Fibroblast of the aortic adventitia (primary cell): ENCODE measurements around the gene UPK1B. TPM values are rescaled to one million over a fixed set of nuclear protein-coding genes. Genes with fewer than 3 reads are reported as not detected.
"Not testable (repeated sequence)": the region's sequence is repeated elsewhere in the genome, so short reads cannot be mapped to it uniquely, and the experiment has no call there.

Source experiments
- DNase-seq: peaks from one replicate; pipeline ENCODE4 v3.0.0-alpha.2; 2010; ENCODE audit warnings: low read depth
- H3K4me3 ChIP-seq: 2 replicates; pipeline ENCODE4 v1.5.1; 2011; ENCODE audit warnings: low read depth, mild to moderate bottlenecking, control low read depth, low read length, moderate library complexity
- CTCF ChIP-seq: IDR thresholded peaks from 2 replicates; pipeline ENCODE4 v1.5.1; 2011; ENCODE audit warnings: mild to moderate bottlenecking, low read length, control low read depth, inconsistent platforms; ENCODE audit not compliant: insufficient read depth
- total RNA-seq: library from RNA; depleted of rRNA; stranded (reverse); fragments of >200 nt; gene quantifications from 2 replicates; pipeline ENCODE4 v1.2.3, GENCODE V29; 2012; ENCODE audit warnings: low replicate concordance

UPK1B gene
- total RNA-seq, 1 donor = 0.09 TPM

DNA sequence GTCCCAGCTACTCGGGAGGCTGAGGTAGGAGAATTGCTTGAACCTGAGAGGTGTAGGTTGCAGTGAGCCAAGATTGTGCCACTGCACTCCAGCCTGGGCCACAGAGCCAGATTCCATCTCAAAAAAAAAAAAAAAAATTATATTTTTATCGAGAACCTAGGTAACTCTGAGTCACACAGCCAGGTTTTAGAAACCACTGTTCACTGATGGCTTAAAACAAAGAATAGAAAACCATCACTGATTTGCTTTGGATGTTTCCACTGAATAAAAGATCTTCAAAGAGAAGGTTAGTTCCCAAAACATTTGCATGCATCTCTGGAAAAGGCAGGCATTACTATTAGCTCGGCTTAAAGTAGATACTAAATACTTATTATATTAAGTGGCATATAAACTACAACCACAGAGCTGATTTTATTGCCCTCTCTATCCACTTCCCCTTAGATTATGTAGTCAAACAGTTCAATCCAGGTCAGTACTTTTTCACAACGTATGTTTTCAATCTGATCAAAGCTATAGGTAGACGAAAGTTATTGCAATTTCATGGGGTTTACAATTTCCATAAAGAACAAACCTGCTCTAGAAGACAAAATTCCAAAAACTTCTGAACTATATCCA, 65.9 kb downstream of the UPK1B start:
- H3K4me3 ChIP-seq = peak overlapping the region; percentile 86
- no peak for TF ChIP-seq CTCF
- DNase-seq = peak; percentile 19

DNA sequence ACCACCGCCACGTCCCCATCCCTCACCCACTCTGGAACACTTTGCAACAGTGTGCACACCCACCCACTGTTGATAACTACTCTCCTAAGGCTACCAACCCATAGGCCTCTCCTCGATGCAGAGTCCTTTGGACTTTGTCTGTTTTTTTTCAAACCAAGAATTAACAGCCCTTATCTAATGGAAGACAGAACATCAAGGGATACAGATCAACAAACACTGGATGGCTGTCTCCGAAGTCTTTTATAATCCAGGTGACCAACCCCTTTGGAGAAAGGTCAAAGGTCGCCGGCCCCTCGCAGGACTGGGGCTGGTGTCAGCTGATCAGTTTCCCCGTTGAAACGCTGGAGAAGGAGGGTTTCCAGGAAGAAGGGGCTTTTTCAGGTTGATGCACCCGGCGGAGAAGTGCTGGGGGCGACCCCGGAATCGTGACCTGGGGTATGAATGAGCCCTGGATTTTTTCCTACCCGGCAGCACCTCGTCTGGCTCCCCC, 66.7 kb downstream of the UPK1B start:
- TF ChIP-seq CTCF = no peak
- peak; percentile 19 for DNase-seq

DNA sequence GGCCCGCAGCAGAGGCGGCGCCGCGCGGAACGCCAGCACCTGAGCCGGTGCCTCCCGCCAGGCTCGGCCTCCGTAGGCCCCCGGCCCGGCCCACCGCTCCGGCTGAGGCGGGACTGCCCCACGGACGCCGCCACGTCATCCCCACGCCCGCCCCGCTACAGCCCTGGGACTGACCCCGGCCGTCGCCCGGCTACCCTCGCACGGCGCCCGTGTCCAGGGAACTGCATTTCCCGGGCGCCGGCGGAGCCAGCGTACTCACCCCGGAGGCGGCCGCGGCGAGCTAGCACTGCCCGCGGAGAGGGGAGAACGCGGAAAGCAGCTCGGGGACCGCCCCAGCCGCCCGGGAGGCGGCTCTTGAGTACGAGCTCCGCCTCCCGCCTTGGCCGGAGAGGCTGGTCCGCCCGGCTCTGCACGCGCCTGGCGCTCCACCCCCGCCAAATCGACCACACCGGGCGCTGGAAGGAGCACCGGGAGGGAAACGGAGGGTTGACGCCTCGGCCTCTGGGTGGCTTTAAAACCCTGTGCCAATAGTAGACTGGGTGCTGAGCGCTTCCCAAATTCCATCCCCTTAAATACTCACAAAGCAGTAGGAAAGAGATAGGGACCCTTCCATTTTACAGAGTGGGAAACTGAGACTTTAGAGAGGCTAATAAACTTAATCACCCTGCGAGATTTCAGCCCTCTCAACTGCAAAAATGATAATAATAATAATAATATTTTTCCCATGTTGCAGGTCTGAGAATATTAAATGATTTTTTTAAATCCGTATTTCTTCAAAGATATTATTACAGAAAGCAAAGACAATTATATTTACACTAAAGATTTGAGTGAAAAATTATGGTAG, 67.4 kb downstream of the UPK1B start, which contains the start of gene B4GALT4:
B4GALT4 (minus strand) TSS at position 288 of the 844 bp plus-strand sequence. CDS start 10,779 bp downstream, outside the sequence.
- no peak for TF ChIP-seq CTCF

More for the DNA sequence above, 66.7 kb downstream of the UPK1B start:
- peak overlapping the region; percentile 86 for H3K4me3 ChIP-seq

DNA sequence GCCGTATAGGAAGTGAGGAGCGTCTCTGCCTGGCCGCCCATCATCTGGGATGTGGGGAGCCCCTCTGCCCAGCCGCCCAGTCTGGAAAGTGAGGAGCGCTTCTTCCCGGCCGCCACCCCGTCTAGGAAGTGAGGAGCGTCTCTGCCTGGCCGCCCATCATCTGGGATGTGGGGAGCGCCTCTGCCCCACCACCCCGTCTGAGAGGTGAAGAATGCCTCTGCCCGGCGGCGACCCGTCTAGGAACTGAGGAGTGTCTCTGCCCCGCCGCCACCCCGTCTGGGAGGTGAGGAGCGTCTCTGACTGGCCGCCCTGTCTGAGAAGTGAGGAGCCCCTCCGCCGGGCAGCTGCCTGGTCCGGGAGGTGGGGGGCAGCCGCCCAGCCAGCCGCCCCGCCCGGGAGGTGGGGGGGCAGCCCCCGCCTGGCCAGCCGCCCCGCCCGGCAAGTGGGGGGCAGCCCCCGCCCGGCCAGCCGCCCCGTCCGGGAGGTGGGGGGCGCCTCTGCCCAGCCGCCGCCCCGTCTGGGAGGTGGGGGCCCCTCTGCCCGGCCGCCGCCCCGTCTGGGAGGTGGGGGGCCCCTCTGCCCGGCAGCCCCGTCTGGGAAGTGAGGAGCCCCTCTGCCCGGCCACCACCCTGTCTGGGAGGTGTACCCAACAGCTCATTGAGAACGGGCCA, 69.1 kb downstream of the UPK1B start:
- not testable (repeated sequence) for H3K4me3 ChIP-seq, DNase-seq

More for the DNA sequence above, 67.4 kb downstream of the UPK1B start, which contains the start of gene B4GALT4:
- DNase-seq = peak; percentile 80
- peak within 1 kb of the TSS; percentile 86 for H3K4me3 ChIP-seq

- DNase-seq, H3K4me3 ChIP-seq: not testable (repeated sequence)
Measured at GRCh38 chr3:119243058-119243529, 69.7 kb downstream of the UPK1B start.

DNA sequence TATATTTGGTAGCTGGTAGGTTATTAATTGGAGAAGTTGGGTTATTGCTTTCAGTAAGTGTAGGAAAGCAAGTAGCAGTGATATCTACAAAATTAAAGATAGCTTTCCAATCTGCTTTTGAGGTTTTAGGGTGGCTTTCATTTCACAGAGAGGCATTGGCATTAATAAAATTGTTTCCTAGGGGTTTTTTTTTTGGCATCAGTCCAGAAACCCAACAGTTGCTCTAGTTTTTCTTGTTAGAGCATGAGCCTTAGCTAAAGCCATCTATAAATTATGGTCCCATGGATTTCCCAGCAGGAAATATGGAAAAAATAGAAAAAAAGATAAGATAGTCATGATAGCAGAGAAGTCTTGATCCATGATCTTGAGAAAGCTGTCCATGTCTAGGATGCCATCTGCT, 70.3 kb downstream of the UPK1B start:
- TF ChIP-seq CTCF = no peak
- no peak overlapping the region for H3K4me3 ChIP-seq
- DNase-seq = no peak

- DNase-seq = no peak
- H3K4me3 ChIP-seq = no peak overlapping the region
- TF ChIP-seq CTCF = no peak
Measured at GRCh38 chr3:119245778-119246177, 72.4 kb downstream of the UPK1B start.

Other genes with a start within 250 kb of the UPK1B start
- gene IGSF11, start 138.8 kb upstream of the UPK1B start, total RNA-seq = not detected in 2 replicates
- gene TEX55, start 27.4 kb upstream of the UPK1B start, total RNA-seq = not detected in 2 replicates
- 22.4 and 41.3 TPM in 2 replicates for gene B4GALT4, start 67.3 kb downstream of the UPK1B start, total RNA-seq
- 11.4 and 23.5 TPM in 2 replicates for gene ARHGAP31, start 120.8 kb downstream of the UPK1B start, total RNA-seq